Activated CD8-positive, alpha-beta T cell treated with anti-CD3 and anti-CD28 coated beads for 36 hours (primary cell): Measurements from ENCODE around the gene SPIC. TPM values are rescaled to one million over a fixed set of nuclear protein-coding genes. Genes with fewer than 3 reads are reported as not detected.

Experiments
- ATAC-seq: fragments of 200-7000 bp; cut with Tn5 transposase; one replicate; pipeline ENCODE4 v1.10.0; 2021; ENCODE audit warnings: mild to moderate bottlenecking, moderate library complexity
- CTCF ChIA-PET: fragments of 350-600 bp; sonication (Branson Sonifier 250); formaldehyde crosslinking; loops from one replicate; lab custom pipeline; 2021; ENCODE audit warnings: antibody characterized with exemption; lab: Charles Lee
- POLR2A ChIA-PET: fragments of 350-600 bp; sonication (Branson Sonifier 250); formaldehyde crosslinking; loops from one replicate; lab custom pipeline; 2021; ENCODE audit warnings: antibody characterized with exemption; lab: Charles Lee
- DNase-seq: peaks from one replicate; pipeline ENCODE4 v3.0.0-alpha.2; 2020
- H3K27ac Mint-ChIP-seq: one replicate; pipeline ENCODE4 v1.8.0; 2021; ENCODE audit warnings: mild to moderate bottlenecking, mixed read lengths
- H3K27me3 Mint-ChIP-seq: one replicate; pipeline ENCODE4 v1.8.0; 2021; ENCODE audit warnings: mixed read lengths
- H3K36me3 Mint-ChIP-seq: one replicate; pipeline ENCODE4 v1.8.0; 2021; ENCODE audit warnings: low read depth, mixed read lengths
- H3K4me1 Mint-ChIP-seq: one replicate; pipeline ENCODE4 v1.8.0; 2021; ENCODE audit warnings: low read depth, mixed read lengths
- H3K4me3 Mint-ChIP-seq: one replicate; pipeline ENCODE4 v1.8.0; 2021; ENCODE audit warnings: mild to moderate bottlenecking, moderate library complexity, mixed read lengths
- H3K9me3 Mint-ChIP-seq: one replicate; pipeline ENCODE4 v1.8.0; 2021; ENCODE audit warnings: mixed read lengths
- CTCF ChIP-seq: fragments of 200-600 bp; IDR thresholded peaks from one replicate; pipeline ENCODE4 v1.8.0; 2022; ENCODE audit warnings: antibody characterized with exemption, mild to moderate bottlenecking
- intact Hi-C: fragments of 100-400 bp; cut with micrococcal nuclease; formaldehyde crosslinking; loops from one replicate; pipeline ENCODE4 v1.10.0; 2022
- total RNA-seq, 2 experiments: library from RNA; stranded (reverse); gene quantifications; one replicate each; pipeline ENCODE4 v1.2.3, GENCODE V29; 2021

SPIC gene
- total RNA-seq: not detected

GRCh38 chr12:101474711-101475386 lies at the start of gene SPIC:
SPIC (plus strand) TSS chr12:101475336; CDS start chr12:101476905, 1,569 bp downstream.
- Mint-ChIP-seq H3K36me3 (no peaks in the 10 kb centered on the region), H3K9me3 (no peaks in the 10 kb centered on the region), H3K27me3 (peaks cover 2% of the 10 kb centered on the region), H3K27ac (no peak within 1 kb of the TSS), H3K4me1 (no peaks in the 10 kb centered on the region), H3K4me3 (no peak within 1 kb of the TSS)
- ChIA-PET CTCF (no interaction called here), POLR2A (interaction anchor here (0.7 kb wide), 1 partner anchor 373 kb away, joined by 3 read pairs; no protein-coding TSS in a partner anchor)
- TF ChIP-seq CTCF: no peak
- DNase-seq (no peak), ATAC-seq (no peak)
- intact Hi-C loops: no loop called here

GRCh38 chr12:101430456-101430855 lies 44.7 kb upstream of the SPIC start:
- no peak for ATAC-seq
- H3K9me3 Mint-ChIP-seq: no peaks in the 10 kb centered on the region
- DNase-seq: no peak
- H3K27me3 Mint-ChIP-seq: peaks cover 6% of the 10 kb centered on the region
- POLR2A ChIA-PET: no interaction called here
- intact Hi-C loops: no loop called here
- H3K4me1 Mint-ChIP-seq: no peaks in the 10 kb centered on the region
- H3K4me3 Mint-ChIP-seq: no peak overlapping the region
- no peak for TF ChIP-seq CTCF
- no peaks in the 10 kb centered on the region for H3K36me3 Mint-ChIP-seq
- CTCF ChIA-PET: no interaction called here
- H3K27ac Mint-ChIP-seq: no peak overlapping the region

- TF ChIP-seq CTCF: no peak
- Mint-ChIP-seq H3K36me3 (no peaks in the 10 kb centered on the region), H3K27me3 (peaks cover 9% of the 10 kb centered on the region), H3K27ac (no peak overlapping the region), H3K4me1 (no peaks in the 10 kb centered on the region), H3K4me3 (no peak overlapping the region), H3K9me3 (no peaks in the 10 kb centered on the region)
- POLR2A ChIA-PET: no interaction called here
- CTCF ChIA-PET: no interaction called here
- intact Hi-C loops: no loop called here
- DNase-seq: no peak
- ATAC-seq: no peak
Observed at GRCh38 chr12:101436136-101436535, 39.0 kb upstream of the SPIC start.

- Mint-ChIP-seq H3K27me3 (peaks cover 11% of the 10 kb centered on the region), H3K27ac (no peak overlapping the region), H3K4me3 (no peak overlapping the region), H3K9me3 (no peaks in the 10 kb centered on the region), H3K36me3 (no peaks in the 10 kb centered on the region), H3K4me1 (no peaks in the 10 kb centered on the region)
- TF ChIP-seq CTCF: no peak
- ATAC-seq (no peak), DNase-seq (no peak)
- ChIA-PET POLR2A (no interaction called here), CTCF (no interaction called here)
- intact Hi-C loops: no loop called here
Observed at GRCh38 chr12:101439236-101439635, 35.9 kb upstream of the SPIC start.

- H3K9me3 Mint-ChIP-seq: no peaks in the 10 kb centered on the region
- CTCF ChIA-PET: interaction anchor here (1.2 kb wide), 1 partner anchor 12 kb away, joined by 3 read pairs; no protein-coding TSS in a partner anchor
- no peak overlapping the region for H3K27ac Mint-ChIP-seq
- TF ChIP-seq CTCF: no peak
- DNase-seq: no peak
- peaks cover 7% of the 10 kb centered on the region for H3K27me3 Mint-ChIP-seq
- POLR2A ChIA-PET: no interaction called here
- intact Hi-C loops: no loop called here
- no peak overlapping the region for H3K4me3 Mint-ChIP-seq
- H3K36me3 Mint-ChIP-seq: no peaks in the 10 kb centered on the region
- no peaks in the 10 kb centered on the region for H3K4me1 Mint-ChIP-seq
- ATAC-seq: no peak
Observed at GRCh38 chr12:101441461-101442224, 33.5 kb upstream of the SPIC start.
